Measurements from ENCODE around the gene PSENEN. TPM values are rescaled to one million over a fixed set of nuclear protein-coding genes. Genes with fewer than 3 reads are reported as not detected.

PSENEN gene
- 10 to 100 TPM; 38.5 to 45.0 (median 41.0) TPM for total RNA-seq
- total RNA-seq (2013) = 37.3 TPM

DNA sequence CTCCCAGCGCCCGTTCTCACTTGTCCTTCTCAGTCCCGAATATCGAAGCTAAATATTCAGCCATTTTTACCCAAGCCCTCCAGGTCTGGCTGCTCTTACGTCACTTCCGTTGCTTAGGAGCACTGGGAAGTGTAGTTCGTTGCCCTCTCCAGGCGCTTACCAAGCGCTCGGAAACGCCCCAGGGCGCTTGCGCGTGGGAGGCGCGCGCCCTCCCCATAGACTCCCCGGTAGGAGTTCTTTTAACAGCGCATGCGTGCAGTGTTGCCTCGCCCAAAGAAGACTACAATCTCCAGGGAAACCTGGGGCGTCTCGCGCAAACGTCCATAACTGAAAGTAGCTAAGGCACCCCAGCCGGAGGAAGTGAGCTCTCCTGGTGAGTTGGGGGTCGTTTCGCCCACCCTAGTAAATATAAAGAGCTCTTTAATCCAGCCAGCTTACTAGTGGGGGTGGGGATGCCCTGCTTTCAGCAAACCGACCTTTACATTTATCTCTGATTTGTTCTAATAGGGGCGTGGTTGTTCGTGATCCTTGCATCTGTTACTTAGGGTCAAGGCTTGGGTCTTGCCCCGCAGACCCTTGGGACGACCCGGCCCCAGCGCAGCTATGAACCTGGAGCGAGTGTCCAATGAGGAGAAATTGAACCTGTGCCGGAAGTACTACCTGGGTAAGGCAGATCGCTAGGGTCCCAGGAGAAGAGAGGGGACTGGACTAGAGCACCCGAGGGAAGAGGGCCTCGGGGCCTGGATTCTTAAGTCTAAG lies at the start of gene PSENEN, which contains the start of gene U2AF1L4:
TSS of gene PSENEN (plus strand) at position 324 of the 759 bp plus-strand sequence. CDS start at position 604, 280 bp downstream.
TSS of gene U2AF1L4 (minus strand) at position 91 of the 759 bp plus-strand sequence. CDS start at position 64, 27 bp downstream.
- under 1% methylated on average over 37 of the region's 40 CpGs for WGBS (ENCODE audit: insufficient coverage)
- H3K4me3 ChIP-seq (ENCODE audit: low read length) = peak within 1 kb of the TSS; percentile 88
- Mint-ChIP-seq H3K4me1 (peaks cover 48 to 66% of the 10 kb centered on the region in 2 donors), H3K27me3 (ENCODE audit: low read depth in 2 of 2) (no peaks in the 10 kb centered on the region), H3K9me3 (no peaks in the 10 kb centered on the region), H3K27ac (peak within 1 kb of the TSS; percentile 96 to 99), H3K36me3 (no peaks in the 10 kb centered on the region), H3K4me3 (peak within 1 kb of the TSS; percentile 99)
- H3K36me3 ChIP-seq (ENCODE audit: control insufficient read depth, insufficient read depth, low read length) = no peaks in the 10 kb centered on the region
- peaks cover 72% of the 10 kb centered on the region for H3K4me1 ChIP-seq (ENCODE audit: control insufficient read depth, insufficient read depth, low read length)
- H3K9me3 ChIP-seq (ENCODE audit: control insufficient read depth, insufficient read depth, low read length) = no peaks in the 10 kb centered on the region
- DNase-seq (peak; percentile 93 to 100), ATAC-seq (peak; percentile 55 to 80 (median 65))
- TF ChIP-seq, protein P1, sequence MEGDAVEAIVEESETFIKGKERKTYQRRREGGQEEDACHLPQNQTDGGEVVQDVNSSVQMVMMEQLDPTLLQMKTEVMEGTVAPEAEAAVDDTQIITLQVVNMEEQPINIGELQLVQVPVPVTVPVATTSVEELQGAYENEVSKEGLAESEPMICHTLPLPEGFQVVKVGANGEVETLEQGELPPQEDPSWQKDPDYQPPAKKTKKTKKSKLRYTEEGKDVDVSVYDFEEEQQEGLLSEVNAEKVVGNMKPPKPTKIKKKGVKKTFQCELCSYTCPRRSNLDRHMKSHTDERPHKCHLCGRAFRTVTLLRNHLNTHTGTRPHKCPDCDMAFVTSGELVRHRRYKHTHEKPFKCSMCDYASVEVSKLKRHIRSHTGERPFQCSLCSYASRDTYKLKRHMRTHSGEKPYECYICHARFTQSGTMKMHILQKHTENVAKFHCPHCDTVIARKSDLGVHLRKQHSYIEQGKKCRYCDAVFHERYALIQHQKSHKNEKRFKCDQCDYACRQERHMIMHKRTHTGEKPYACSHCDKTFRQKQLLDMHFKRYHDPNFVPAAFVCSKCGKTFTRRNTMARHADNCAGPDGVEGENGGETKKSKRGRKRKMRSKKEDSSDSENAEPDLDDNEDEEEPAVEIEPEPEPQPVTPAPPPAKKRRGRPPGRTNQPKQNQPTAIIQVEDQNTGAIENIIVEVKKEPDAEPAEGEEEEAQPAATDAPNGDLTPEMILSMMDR (IDR thresholded peaks at IDR 0.05) = no peak
- no peaks in the 10 kb centered on the region for H3K27me3 ChIP-seq (ENCODE audit: control insufficient read depth, insufficient read depth, low read length)
- intact Hi-C loops (cut with micrococcal nuclease) = loop anchor here (1.0 to 10.0 kb wide), 6 partner anchors 28 to 372 kb away; partner anchors contain the start of genes ARHGAP33, COX6B1, HCST and NFKBID
- peak within 1 kb of the TSS; percentile 100 for H3K27ac ChIP-seq (ENCODE audit: low read length)

DNA sequence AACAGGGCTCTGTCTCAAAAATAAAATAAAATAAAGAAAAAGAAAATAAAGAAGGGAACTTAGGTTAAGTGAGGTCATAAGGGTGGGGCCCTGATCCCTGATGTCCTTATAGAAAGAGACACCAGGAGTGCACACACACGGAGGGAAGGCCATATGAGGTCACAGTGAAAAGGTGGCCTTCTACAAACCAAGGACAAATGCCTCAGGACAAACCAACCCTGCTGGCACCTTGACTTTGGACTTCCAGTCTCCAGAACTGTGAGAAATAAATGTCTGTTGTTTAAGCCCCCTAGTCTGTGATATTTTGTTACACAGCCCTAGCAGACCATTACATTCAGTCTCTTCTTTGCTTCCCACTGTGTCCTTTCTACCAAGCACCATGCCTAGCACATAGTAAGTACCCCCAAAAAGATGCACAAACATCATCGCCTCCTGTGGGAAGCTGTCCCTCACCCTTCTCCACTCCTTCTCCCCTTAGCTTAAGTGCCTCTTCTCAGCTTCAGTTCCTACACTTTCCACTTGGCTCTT lies 49.5 kb upstream of the PSENEN start:
- intact Hi-C loops (cut with micrococcal nuclease) = no loop called here
- H3K4me1 ChIP-seq (ENCODE audit: control insufficient read depth, insufficient read depth, low read length) = no peaks in the 10 kb centered on the region
- H3K27ac ChIP-seq (ENCODE audit: low read length) = no peak overlapping the region
- no peaks in the 10 kb centered on the region for H3K4me1 Mint-ChIP-seq
- no peaks in the 10 kb centered on the region for H3K36me3 ChIP-seq (ENCODE audit: control insufficient read depth, insufficient read depth, low read length)
- no peak for ATAC-seq
- H3K27me3 ChIP-seq (ENCODE audit: control insufficient read depth, insufficient read depth, low read length) = no peaks in the 10 kb centered on the region
- 79% methylated on average over 2 of the region's 2 CpGs for WGBS (ENCODE audit: insufficient coverage)
- no peaks in the 10 kb centered on the region for H3K9me3 ChIP-seq (ENCODE audit: control insufficient read depth, insufficient read depth, low read length)
- no peak overlapping the region for H3K4me3 Mint-ChIP-seq
- no peaks in the 10 kb centered on the region for H3K36me3 Mint-ChIP-seq
- H3K27ac Mint-ChIP-seq = no peak overlapping the region
- no peak for DNase-seq
- no peak overlapping the region for H3K4me3 ChIP-seq (ENCODE audit: low read length)
- TF ChIP-seq, protein P1 (IDR thresholded peaks at IDR 0.05) = no peak
- no peaks in the 10 kb centered on the region for H3K27me3 Mint-ChIP-seq (ENCODE audit: low read depth in 2 of 2)
- H3K9me3 Mint-ChIP-seq = no peaks in the 10 kb centered on the region

GRCh38 chr19:35696835-35697234 lies 48.6 kb upstream of the PSENEN start:
- Mint-ChIP-seq H3K4me3 (no peak overlapping the region), H3K4me1 (no peaks in the 10 kb centered on the region), H3K27ac (no peak overlapping the region), H3K9me3 (no peaks in the 10 kb centered on the region), H3K27me3 (ENCODE audit: low read depth in 2 of 2) (peaks cover 0 to under 1% of the 10 kb centered on the region in 2 donors), H3K36me3 (no peaks in the 10 kb centered on the region)
- Histone ChIP-seq H3K9me3 (ENCODE audit: control insufficient read depth, insufficient read depth, low read length) (no peaks in the 10 kb centered on the region), H3K27ac (ENCODE audit: low read length) (no peak overlapping the region), H3K4me1 (ENCODE audit: control insufficient read depth, insufficient read depth, low read length) (peaks cover 4% of the 10 kb centered on the region), H3K36me3 (ENCODE audit: control insufficient read depth, insufficient read depth, low read length) (no peaks in the 10 kb centered on the region), H3K4me3 (ENCODE audit: low read length) (no peak overlapping the region), H3K27me3 (ENCODE audit: control insufficient read depth, insufficient read depth, low read length) (no peaks in the 10 kb centered on the region)
- 65% methylated on average over 4 of the region's 4 CpGs for WGBS (ENCODE audit: insufficient coverage)
- ATAC-seq = no peak
- intact Hi-C loops (cut with micrococcal nuclease) = no loop called here
- no peak for DNase-seq
- TF ChIP-seq, protein P1 (IDR thresholded peaks at IDR 0.05) = no peak

Data from natural killer cell (primary cell).